ENCODE results near the gene PRKCA.

PRKCA gene

DNA sequence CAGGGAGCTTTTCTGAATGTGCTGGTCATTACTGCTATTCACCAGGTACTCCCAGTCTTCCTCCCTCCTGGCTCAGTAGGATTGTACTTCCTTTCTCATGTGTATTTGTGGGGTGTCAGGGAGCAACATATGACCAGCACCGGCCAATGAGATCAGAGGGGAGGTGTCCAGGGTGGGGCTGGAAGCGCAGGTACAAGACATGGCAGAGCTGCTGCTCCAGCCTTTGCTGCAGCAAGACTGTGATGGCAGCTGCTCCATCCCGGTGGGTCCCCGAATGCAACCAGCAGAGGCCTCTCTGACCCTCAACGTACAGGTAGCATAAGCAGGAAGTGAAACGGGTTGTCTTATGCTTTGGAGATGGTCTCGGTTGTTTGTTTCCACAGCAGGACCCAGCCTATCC lies 478.7 kb downstream of the PRKCA start:
- Histone ChIP-seq H3K4me3 (ENCODE audit: low read depth in 1 of 2, low read length in 2 of 2) (no peak overlapping the region), H3K27me3 (ENCODE audit: control insufficient read depth in 1 of 2, insufficient read depth in 2 of 2, low read length in 2 of 2) (no peaks in the 10 kb centered on the region), H3K9me3 (ENCODE audit: low read length) (no peaks in the 10 kb centered on the region), H3K4me1 (ENCODE audit: insufficient read depth, low read length) (no peaks in the 10 kb centered on the region), H3K36me3 (ENCODE audit: insufficient read depth, low read length) (no peaks in the 10 kb centered on the region), H3K27ac (ENCODE audit: low read depth, low read length) (no peak overlapping the region), H3K9ac (ENCODE audit: low read length) (no peak overlapping the region)

- Histone ChIP-seq H3K4me1 (ENCODE audit: insufficient read depth, low read length) (no peaks in the 10 kb centered on the region), H3K9me3 (ENCODE audit: low read length) (no peaks in the 10 kb centered on the region), H3K4me3 (ENCODE audit: low read depth in 1 of 2, low read length in 2 of 2) (no peak overlapping the region), H3K27ac (ENCODE audit: low read depth, low read length) (no peak overlapping the region), H3K36me3 (ENCODE audit: insufficient read depth, low read length) (peaks cover 16% of the 10 kb centered on the region), H3K27me3 (ENCODE audit: control insufficient read depth in 1 of 2, insufficient read depth in 2 of 2, low read length in 2 of 2) (no peaks in the 10 kb centered on the region), H3K9ac (ENCODE audit: low read length) (no peak overlapping the region)
Observed at GRCh38 chr17:66782851-66783250, 480.4 kb downstream of the PRKCA start.

DNA sequence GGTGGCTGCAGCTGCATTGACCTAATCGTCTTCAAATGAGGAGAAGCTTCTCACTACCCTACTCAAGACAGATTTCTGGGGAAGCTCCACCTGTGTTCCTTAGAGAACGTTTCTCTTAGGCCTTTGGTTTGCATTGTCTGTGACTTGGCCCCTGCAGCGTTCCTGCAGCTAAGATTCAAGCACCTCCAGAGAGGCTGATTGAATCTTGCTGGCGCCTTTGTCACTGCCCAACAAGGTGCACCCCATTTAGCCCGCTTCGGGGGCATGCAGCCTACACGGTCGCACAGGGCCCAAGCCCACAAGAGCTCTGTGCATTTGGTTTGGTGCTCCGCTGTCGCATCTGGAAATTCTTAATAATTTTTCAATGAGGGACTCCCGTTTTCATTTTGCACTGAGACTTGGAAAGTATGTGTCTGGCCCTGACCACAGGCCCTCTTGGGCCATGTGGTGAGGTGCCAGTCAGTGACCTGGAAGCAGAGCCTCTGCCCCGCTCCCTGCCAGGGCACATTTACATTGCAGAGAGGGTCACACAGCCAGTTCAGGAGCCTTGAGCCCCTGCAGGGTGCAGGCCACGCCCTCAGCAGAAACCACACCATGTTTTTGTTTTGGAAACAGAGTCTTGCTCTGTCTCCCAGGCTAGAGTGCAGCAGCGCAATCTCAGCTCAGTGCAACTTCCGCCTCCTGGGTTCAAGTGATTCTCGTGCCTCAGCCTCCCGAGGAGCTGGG lies 481.4 kb downstream of the PRKCA start:
- Histone ChIP-seq H3K27me3 (ENCODE audit: control insufficient read depth in 1 of 2, insufficient read depth in 2 of 2, low read length in 2 of 2) (no peaks in the 10 kb centered on the region), H3K36me3 (ENCODE audit: insufficient read depth, low read length) (peaks cover 16% of the 10 kb centered on the region)

GRCh38 chr17:66784621-66785364 lies 482.4 kb downstream of the PRKCA start:
- Histone ChIP-seq H3K9ac (ENCODE audit: low read length) (no peak overlapping the region), H3K27me3 (ENCODE audit: control insufficient read depth in 1 of 2, insufficient read depth in 2 of 2, low read length in 2 of 2) (no peaks in the 10 kb centered on the region), H3K36me3 (ENCODE audit: insufficient read depth, low read length) (peaks cover 19% of the 10 kb centered on the region), H3K9me3 (ENCODE audit: low read length) (no peaks in the 10 kb centered on the region), H3K27ac (ENCODE audit: low read depth, low read length) (no peak overlapping the region), H3K4me3 (ENCODE audit: low read depth in 1 of 2, low read length in 2 of 2) (no peak overlapping the region), H3K4me1 (ENCODE audit: insufficient read depth, low read length) (no peaks in the 10 kb centered on the region)

More for the DNA sequence above, 481.4 kb downstream of the PRKCA start:
- H3K4me3 ChIP-seq (ENCODE audit: low read depth in 1 of 2, low read length in 2 of 2): no peak overlapping the region
- H3K9me3 ChIP-seq (ENCODE audit: low read length): no peaks in the 10 kb centered on the region
- no peaks in the 10 kb centered on the region for H3K4me1 ChIP-seq (ENCODE audit: insufficient read depth, low read length)
- no peak overlapping the region for H3K9ac ChIP-seq (ENCODE audit: low read length)
- no peak overlapping the region for H3K27ac ChIP-seq (ENCODE audit: low read depth, low read length)

GRCh38 chr17:66786107-66786506 lies 483.7 kb downstream of the PRKCA start:
- H3K27me3 ChIP-seq (ENCODE audit: control insufficient read depth in 1 of 2, insufficient read depth in 2 of 2, low read length in 2 of 2): no peaks in the 10 kb centered on the region
- no peak overlapping the region for H3K27ac ChIP-seq (ENCODE audit: low read depth, low read length)
- H3K4me3 ChIP-seq (ENCODE audit: low read depth in 1 of 2, low read length in 2 of 2): no peak overlapping the region
- H3K36me3 ChIP-seq (ENCODE audit: insufficient read depth, low read length): peaks cover 21% of the 10 kb centered on the region
- no peak overlapping the region for H3K9ac ChIP-seq (ENCODE audit: low read length)
- H3K4me1 ChIP-seq (ENCODE audit: insufficient read depth, low read length): no peaks in the 10 kb centered on the region
- H3K9me3 ChIP-seq (ENCODE audit: low read length): no peaks in the 10 kb centered on the region

DNA sequence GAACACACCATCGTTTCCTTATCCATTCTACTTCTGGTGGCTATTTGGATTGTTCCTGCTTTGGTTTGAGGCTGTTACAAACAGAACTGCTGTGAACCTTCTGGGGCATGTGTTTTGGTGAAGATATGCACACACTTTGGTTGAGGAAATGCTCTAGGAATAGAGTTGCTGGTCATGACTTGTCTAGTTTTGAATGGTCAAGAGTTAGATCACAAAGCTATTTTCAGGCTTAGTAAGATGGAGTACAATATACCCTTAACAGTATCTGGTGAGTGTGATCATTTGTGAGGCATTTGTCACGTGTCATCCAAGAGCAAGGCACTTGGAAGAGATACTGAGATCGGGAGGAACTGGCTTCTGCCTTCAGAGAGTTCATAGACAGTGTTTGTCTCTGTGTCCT lies 485.5 kb downstream of the PRKCA start:
- no peak overlapping the region for H3K4me3 ChIP-seq (ENCODE audit: low read depth in 1 of 2, low read length in 2 of 2)
- H3K9me3 ChIP-seq (ENCODE audit: low read length): no peaks in the 10 kb centered on the region
- no peaks in the 10 kb centered on the region for H3K27me3 ChIP-seq (ENCODE audit: control insufficient read depth in 1 of 2, insufficient read depth in 2 of 2, low read length in 2 of 2)
- H3K36me3 ChIP-seq (ENCODE audit: insufficient read depth, low read length): peaks cover 26% of the 10 kb centered on the region
- H3K27ac ChIP-seq (ENCODE audit: low read depth, low read length): no peak overlapping the region
- no peaks in the 10 kb centered on the region for H3K4me1 ChIP-seq (ENCODE audit: insufficient read depth, low read length)
- H3K9ac ChIP-seq (ENCODE audit: low read length): no peak overlapping the region

- Histone ChIP-seq H3K9me3 (ENCODE audit: low read length) (no peaks in the 10 kb centered on the region), H3K4me3 (ENCODE audit: low read depth in 1 of 2, low read length in 2 of 2) (no peak overlapping the region), H3K9ac (ENCODE audit: low read length) (no peak overlapping the region), H3K4me1 (ENCODE audit: insufficient read depth, low read length) (no peaks in the 10 kb centered on the region), H3K27me3 (ENCODE audit: control insufficient read depth in 1 of 2, insufficient read depth in 2 of 2, low read length in 2 of 2) (no peaks in the 10 kb centered on the region), H3K27ac (ENCODE audit: low read depth, low read length) (no peak overlapping the region), H3K36me3 (ENCODE audit: insufficient read depth, low read length) (peaks cover 32% of the 10 kb centered on the region)
Observed at GRCh38 chr17:66789093-66789492, 486.7 kb downstream of the PRKCA start.

DNA sequence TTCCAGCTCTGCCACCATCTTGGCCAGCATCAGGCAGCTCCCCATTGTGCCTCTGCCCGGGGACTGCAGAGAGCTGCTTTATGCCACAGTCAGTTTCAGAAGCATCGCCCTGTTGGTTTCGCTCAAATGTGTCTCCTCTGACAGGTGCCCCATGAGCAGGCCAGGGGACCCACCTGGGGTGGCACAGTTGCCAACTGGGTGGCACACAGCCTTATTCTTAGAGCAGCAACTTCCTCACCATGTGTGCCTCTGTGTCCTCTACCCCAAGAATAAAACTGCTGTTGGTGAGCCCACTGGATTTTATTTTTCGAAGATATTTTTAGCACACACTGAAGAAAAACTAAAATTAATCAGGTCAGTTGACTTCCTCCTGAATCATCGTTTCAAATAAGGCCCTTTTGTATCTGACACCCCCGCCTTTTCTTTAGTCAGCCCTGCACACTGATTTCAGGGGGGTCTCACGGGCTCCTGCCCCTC lies 487.6 kb downstream of the PRKCA start:
- Histone ChIP-seq H3K36me3 (ENCODE audit: insufficient read depth, low read length) (peaks cover 32% of the 10 kb centered on the region), H3K4me1 (ENCODE audit: insufficient read depth, low read length) (no peaks in the 10 kb centered on the region), H3K4me3 (ENCODE audit: low read depth in 1 of 2, low read length in 2 of 2) (no peak overlapping the region), H3K27ac (ENCODE audit: low read depth, low read length) (no peak overlapping the region), H3K27me3 (ENCODE audit: control insufficient read depth in 1 of 2, insufficient read depth in 2 of 2, low read length in 2 of 2) (no peaks in the 10 kb centered on the region), H3K9ac (ENCODE audit: low read length) (no peak overlapping the region), H3K9me3 (ENCODE audit: low read length) (no peaks in the 10 kb centered on the region)

DNA sequence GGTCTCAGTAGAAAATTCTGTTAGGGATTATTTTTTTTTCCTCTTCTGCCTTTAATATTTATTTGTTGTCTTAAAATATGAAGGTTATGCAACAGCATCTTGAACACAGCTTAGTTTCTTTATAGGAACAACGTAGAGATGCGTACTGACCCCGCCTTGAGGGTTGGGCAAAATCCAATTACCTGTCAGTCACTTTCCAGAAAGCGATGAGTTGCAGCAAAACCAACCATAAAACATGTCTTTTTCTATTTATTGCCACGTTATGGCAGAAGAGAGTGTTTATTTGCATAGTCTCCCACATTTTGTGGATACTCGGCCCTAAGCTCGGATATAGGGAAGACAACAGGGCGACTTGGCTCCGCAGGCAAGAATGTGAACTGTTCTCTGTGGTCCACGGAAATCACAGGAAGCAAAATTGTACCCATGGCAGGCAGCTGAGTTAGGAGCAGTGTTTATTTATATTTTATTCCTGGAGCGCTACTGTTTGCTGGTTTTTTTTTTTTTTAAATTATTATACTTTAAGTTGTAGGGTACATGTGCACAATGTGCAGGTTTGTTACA lies 488.2 kb downstream of the PRKCA start:
- no peaks in the 10 kb centered on the region for H3K4me1 ChIP-seq (ENCODE audit: insufficient read depth, low read length)
- no peak overlapping the region for H3K27ac ChIP-seq (ENCODE audit: low read depth, low read length)
- peaks cover 32% of the 10 kb centered on the region for H3K36me3 ChIP-seq (ENCODE audit: insufficient read depth, low read length)
- H3K27me3 ChIP-seq (ENCODE audit: control insufficient read depth in 1 of 2, insufficient read depth in 2 of 2, low read length in 2 of 2): no peaks in the 10 kb centered on the region
- H3K9me3 ChIP-seq (ENCODE audit: low read length): no peaks in the 10 kb centered on the region
- no peak overlapping the region for H3K4me3 ChIP-seq (ENCODE audit: low read depth in 1 of 2, low read length in 2 of 2)
- H3K9ac ChIP-seq (ENCODE audit: low read length): no peak overlapping the region

DNA sequence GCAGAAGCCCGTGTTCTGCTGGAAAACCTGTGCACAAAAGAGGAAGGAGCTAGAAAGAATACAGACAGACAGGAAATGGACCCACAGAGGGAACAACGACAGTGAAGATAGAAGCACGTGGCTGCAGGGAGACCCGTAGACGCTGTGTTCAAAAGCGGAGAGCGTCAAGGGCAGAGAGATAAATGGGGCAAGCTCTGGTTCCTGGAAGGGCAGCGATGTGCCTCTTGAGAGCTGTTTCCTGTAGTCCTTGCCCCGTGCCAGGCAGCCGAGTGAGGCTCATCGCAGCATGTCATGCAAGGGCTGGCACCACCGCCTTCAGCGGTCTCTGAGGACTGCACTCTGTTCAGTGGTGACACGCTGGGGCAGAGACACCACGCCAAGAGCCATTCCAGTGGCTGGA lies 488.9 kb downstream of the PRKCA start:
- no peaks in the 10 kb centered on the region for H3K27me3 ChIP-seq (ENCODE audit: control insufficient read depth in 1 of 2, insufficient read depth in 2 of 2, low read length in 2 of 2)
- no peak overlapping the region for H3K4me3 ChIP-seq (ENCODE audit: low read depth in 1 of 2, low read length in 2 of 2)
- no peaks in the 10 kb centered on the region for H3K9me3 ChIP-seq (ENCODE audit: low read length)
- no peak overlapping the region for H3K9ac ChIP-seq (ENCODE audit: low read length)
- no peak overlapping the region for H3K27ac ChIP-seq (ENCODE audit: low read depth, low read length)
- peaks cover 32% of the 10 kb centered on the region for H3K36me3 ChIP-seq (ENCODE audit: insufficient read depth, low read length)
- H3K4me1 ChIP-seq (ENCODE audit: insufficient read depth, low read length): no peaks in the 10 kb centered on the region

DNA sequence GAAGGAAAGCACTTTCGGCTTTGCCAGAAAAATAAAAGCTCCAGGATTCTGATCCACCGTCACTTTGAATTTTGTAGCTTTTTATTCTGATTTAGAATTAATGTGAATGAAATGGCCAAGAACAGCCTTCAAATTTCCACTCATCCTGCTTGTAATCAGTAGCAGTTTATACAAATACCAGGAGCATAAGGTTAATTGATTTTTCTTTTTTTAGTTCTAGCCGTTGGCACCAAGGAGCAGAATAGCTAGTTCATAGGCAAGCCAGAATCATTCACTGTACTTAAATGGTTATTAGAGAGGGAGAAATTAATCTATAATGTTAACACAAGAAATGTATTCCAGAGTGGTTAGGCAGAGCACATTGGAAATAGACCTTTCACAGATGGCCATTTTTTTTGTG lies 491.4 kb downstream of the PRKCA start:
- Histone ChIP-seq H3K27me3 (ENCODE audit: control insufficient read depth in 1 of 2, insufficient read depth in 2 of 2, low read length in 2 of 2) (no peaks in the 10 kb centered on the region), H3K4me3 (ENCODE audit: low read depth in 1 of 2, low read length in 2 of 2) (no peak overlapping the region), H3K27ac (ENCODE audit: low read depth, low read length) (no peak overlapping the region), H3K4me1 (ENCODE audit: insufficient read depth, low read length) (no peaks in the 10 kb centered on the region), H3K36me3 (ENCODE audit: insufficient read depth, low read length) (peaks cover 32% of the 10 kb centered on the region), H3K9me3 (ENCODE audit: low read length) (no peaks in the 10 kb centered on the region), H3K9ac (ENCODE audit: low read length) (no peak overlapping the region)
